HL-60 (cell line): ENCODE results near the gene NDE1.

Source experiments
- CTCF ChIP-seq: IDR thresholded peaks from one replicate; pipeline ENCODE4 v1.5.1; 2011; ENCODE audit warnings: low read length, control low read depth, inconsistent platforms; ENCODE audit not compliant: insufficient read depth
- POLR2AphosphoS5 ChIP-seq: IDR thresholded peaks from 2 replicates; pipeline ENCODE4 v1.6.1; 2012; ENCODE audit warnings: low read depth

- TF ChIP-seq CTCF: no peak
- no peak for TF ChIP-seq POLR2AphosphoS5
These were observed 122.7 kb downstream of the NDE1 start for GRCh38 chr16:15772579-15773293.
